Astrocyte (in vitro differentiated cells and primary cell): Measurements from ENCODE around the gene SLBP. TPM values are rescaled to one million over a fixed set of nuclear protein-coding genes. Genes with fewer than 3 reads are reported as not detected.

Experiments
- DNase-seq: peaks from one replicate; pipeline ENCODE4 v3.0.0-alpha.2; 2010; ENCODE audit warnings: low read depth
- FAIRE-seq: peaks from 2 replicates; lab custom pipeline; 2011; peaks lifted over from hg19 to GRCh38; lab: Jason Lieb, UNC
- H2AFZ ChIP-seq: 2 replicates; pipeline ENCODE4 v1.6.0; 2012; ENCODE audit warnings: low read depth, low read length, inconsistent platforms
- H3K27ac ChIP-seq: 2 replicates; pipeline ENCODE4 v1.5.1; 2011; ENCODE audit warnings: low read depth, low read length, inconsistent platforms
- H3K27me3 ChIP-seq: 2 replicates; pipeline ENCODE4 v1.6.0; 2011; ENCODE audit warnings: low read length, inconsistent platforms; ENCODE audit not compliant: insufficient read depth
- H3K36me3 ChIP-seq: 2 replicates; pipeline ENCODE4 v1.5.1; 2011; ENCODE audit warnings: low read length, inconsistent platforms; ENCODE audit not compliant: insufficient read depth
- H3K4me1 ChIP-seq: 2 replicates; pipeline ENCODE4 v1.5.1; 2011; ENCODE audit warnings: low read length, inconsistent platforms; ENCODE audit not compliant: insufficient read depth
- H3K4me2 ChIP-seq: 2 replicates; pipeline ENCODE4 v1.6.0; 2012; ENCODE audit warnings: low read length, inconsistent platforms
- H3K4me3 ChIP-seq: 2 replicates; pipeline ENCODE4 v1.5.1; 2011; ENCODE audit warnings: low read depth, mild to moderate bottlenecking, low read length, inconsistent platforms; ENCODE audit not compliant: insufficient read depth
- H3K79me2 ChIP-seq: 2 replicates; pipeline ENCODE4 v1.6.0; 2012; ENCODE audit warnings: mild to moderate bottlenecking, low read length, inconsistent platforms; ENCODE audit not compliant: insufficient read depth
- H3K9ac ChIP-seq: 2 replicates; pipeline ENCODE4 v1.6.0; 2012; ENCODE audit warnings: mild to moderate bottlenecking, low read length, inconsistent platforms
- H3K9me3 ChIP-seq: 2 replicates; pipeline ENCODE4 v1.5.1; 2012; ENCODE audit warnings: low read depth, mild to moderate bottlenecking, low read length, inconsistent platforms; ENCODE audit not compliant: insufficient read depth
- H4K20me1 ChIP-seq: 2 replicates; pipeline ENCODE4 v1.6.0; 2012; ENCODE audit warnings: low read length, inconsistent platforms; ENCODE audit not compliant: insufficient read depth
- H3K27ac Mint-ChIP-seq: one replicate; pipeline ENCODE4 v1.8.0; 2021; ENCODE audit warnings: mild to moderate bottlenecking, mixed read lengths; ENCODE audit not compliant: unreplicated experiment
- H3K27me3 Mint-ChIP-seq: one replicate; pipeline ENCODE4 v1.8.0; 2021; ENCODE audit warnings: low read depth, mixed read lengths; ENCODE audit not compliant: unreplicated experiment
- H3K36me3 Mint-ChIP-seq: one replicate; pipeline ENCODE4 v1.8.0; 2021; ENCODE audit warnings: low read depth, mixed read lengths; ENCODE audit not compliant: unreplicated experiment
- H3K4me1 Mint-ChIP-seq: one replicate; pipeline ENCODE4 v1.8.0; 2021; ENCODE audit warnings: low read depth, mixed read lengths; ENCODE audit not compliant: unreplicated experiment
- H3K4me3 Mint-ChIP-seq: one replicate; pipeline ENCODE4 v1.8.0; 2021; ENCODE audit warnings: mild to moderate bottlenecking, moderate library complexity, mixed read lengths; ENCODE audit not compliant: unreplicated experiment
- H3K9me3 Mint-ChIP-seq: one replicate; pipeline ENCODE4 v1.8.0; 2021; ENCODE audit warnings: mild to moderate bottlenecking, mixed read lengths; ENCODE audit not compliant: unreplicated experiment
- CTCF ChIP-seq: IDR thresholded peaks from 2 replicates; pipeline ENCODE4 v1.5.1; 2011; ENCODE audit warnings: low read depth, mild to moderate bottlenecking, inconsistent platforms, low read length, moderate library complexity; ENCODE audit not compliant: insufficient read depth
- EZH2 ChIP-seq: IDR thresholded peaks from 2 replicates; pipeline ENCODE4 v1.6.1; 2012; ENCODE audit warnings: mild to moderate bottlenecking, low read length, inconsistent platforms; ENCODE audit not compliant: insufficient read depth
- total RNA-seq: library from RNA; stranded (reverse); gene quantifications from 2 replicates; pipeline ENCODE4 v1.2.1, GENCODE V29; 2021

Gene SLBP
- total RNA-seq, 1 donor from 2014 or later, result 44.5 TPM

DNA sequence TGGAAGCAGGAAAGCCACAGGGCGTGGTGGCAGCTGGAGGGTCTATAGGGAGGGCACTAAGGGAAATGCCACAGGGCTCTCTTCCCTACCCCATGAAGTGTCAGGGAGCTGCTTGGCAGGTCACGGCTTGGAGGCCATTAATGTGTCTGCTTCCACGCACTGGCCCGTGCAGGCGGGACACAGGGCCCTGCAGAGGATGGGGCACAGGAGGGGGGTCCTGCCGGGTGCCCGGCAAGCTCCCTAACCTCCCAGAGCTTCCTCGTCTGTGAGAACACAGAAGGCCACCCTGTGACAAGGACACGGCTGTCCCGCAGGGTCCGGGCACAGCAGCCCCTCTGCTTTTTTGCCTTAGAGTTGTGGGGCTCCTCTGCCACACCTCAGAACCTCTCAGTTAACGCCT, 53.5 kb downstream of the SLBP start:
- no peak overlapping the region for H2AFZ ChIP-seq
- no peaks in the 10 kb centered on the region for H3K9me3 ChIP-seq
- H3K4me3 ChIP-seq, result no peak overlapping the region
- H3K4me1 ChIP-seq, result no peaks in the 10 kb centered on the region
- no peak overlapping the region for H3K27ac ChIP-seq
- Mint-ChIP-seq H3K36me3 (peaks cover 2% of the 10 kb centered on the region), H3K27me3 (peaks cover 14% of the 10 kb centered on the region), H3K4me3 (no peak overlapping the region), H3K4me1 (no peaks in the 10 kb centered on the region), H3K27ac (no peak overlapping the region), H3K9me3 (no peaks in the 10 kb centered on the region)
- H3K4me2 ChIP-seq, result no peak overlapping the region
- H3K36me3 ChIP-seq, result no peaks in the 10 kb centered on the region
- H4K20me1 ChIP-seq, result no peaks in the 10 kb centered on the region
- H3K27me3 ChIP-seq, result no peaks in the 10 kb centered on the region
- TF ChIP-seq CTCF, result no peak
- H3K9ac ChIP-seq, result no peak overlapping the region
- H3K79me2 ChIP-seq, result no peaks in the 10 kb centered on the region
- FAIRE-seq, result no peak
- no peak for DNase-seq

DNA sequence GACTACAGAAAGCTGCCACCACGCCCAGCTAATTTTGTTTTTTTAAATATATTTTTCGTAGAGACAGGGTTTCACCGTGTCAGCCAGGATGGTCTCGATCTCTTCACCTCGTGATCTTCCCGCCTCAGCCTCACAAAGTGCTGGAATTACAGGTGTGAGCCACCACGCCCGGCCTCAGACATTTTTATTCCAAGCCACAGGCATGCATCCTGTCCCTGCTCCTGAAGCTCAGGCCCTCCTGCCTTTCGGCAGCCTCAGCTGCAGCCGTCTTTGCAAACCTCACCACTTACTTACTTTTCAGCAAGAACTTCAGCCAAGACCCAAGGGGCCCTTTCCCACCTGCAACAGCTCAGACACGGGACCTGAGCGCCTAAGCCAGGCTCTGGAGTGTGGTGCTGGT, 54.0 kb downstream of the SLBP start:
- H2AFZ ChIP-seq, result no peak overlapping the region
- TF ChIP-seq EZH2, result no peak
- H3K27me3 ChIP-seq, result no peaks in the 10 kb centered on the region
- Mint-ChIP-seq H3K4me1 (no peaks in the 10 kb centered on the region), H3K27me3 (peaks cover 14% of the 10 kb centered on the region), H3K4me3 (no peak overlapping the region), H3K27ac (no peak overlapping the region), H3K9me3 (no peaks in the 10 kb centered on the region), H3K36me3 (peaks cover 2% of the 10 kb centered on the region)
- no peak overlapping the region for H3K4me3 ChIP-seq
- H3K4me1 ChIP-seq, result no peaks in the 10 kb centered on the region
- DNase-seq (no peak), FAIRE-seq (no peak)
- no peak overlapping the region for H3K4me2 ChIP-seq
- no peaks in the 10 kb centered on the region for H3K79me2 ChIP-seq
- H3K9ac ChIP-seq, result no peak overlapping the region
- no peaks in the 10 kb centered on the region for H3K36me3 ChIP-seq
- no peaks in the 10 kb centered on the region for H3K9me3 ChIP-seq
- H4K20me1 ChIP-seq, result peaks cover under 1% of the 10 kb centered on the region
- H3K27ac ChIP-seq, result no peak overlapping the region

DNA sequence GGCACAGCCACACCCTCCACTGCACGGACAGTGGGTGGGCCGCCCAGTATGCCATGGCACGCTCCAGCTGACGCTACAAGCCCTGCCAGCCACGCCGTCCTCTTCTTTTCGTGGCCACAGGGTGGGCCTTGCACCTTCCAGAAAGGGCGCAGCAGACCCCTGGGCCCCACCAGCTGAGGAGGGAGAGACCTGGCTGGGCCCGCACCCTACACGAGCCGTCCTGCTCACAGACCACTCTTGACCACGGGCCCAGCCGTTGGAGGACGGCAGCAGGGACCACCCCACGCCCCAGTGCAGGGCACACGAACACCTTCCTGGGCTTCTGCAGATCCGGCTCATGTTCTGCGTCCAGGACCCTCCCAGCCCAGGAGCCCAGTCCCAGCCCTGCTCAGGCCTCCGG, 55.1 kb downstream of the SLBP start:
- no peak for FAIRE-seq

More for the DNA sequence above, 55.1 kb downstream of the SLBP start:
- Histone ChIP-seq H3K27me3 (no peaks in the 10 kb centered on the region), H3K36me3 (no peaks in the 10 kb centered on the region), H3K79me2 (no peaks in the 10 kb centered on the region), H3K27ac (no peak overlapping the region), H3K9me3 (peaks cover 6% of the 10 kb centered on the region), H3K9ac (no peak overlapping the region), H4K20me1 (peaks cover 12% of the 10 kb centered on the region), H2AFZ (no peak overlapping the region), H3K4me3 (no peak overlapping the region), H3K4me1 (no peaks in the 10 kb centered on the region), H3K4me2 (no peak overlapping the region)
- H3K27me3 Mint-ChIP-seq, result peaks cover 14% of the 10 kb centered on the region
- no peak overlapping the region for H3K27ac Mint-ChIP-seq
- H3K4me3 Mint-ChIP-seq, result no peak overlapping the region
- TF ChIP-seq CTCF (no peak), EZH2 (no peak)
- no peak for DNase-seq
- no peaks in the 10 kb centered on the region for H3K9me3 Mint-ChIP-seq
- H3K4me1 Mint-ChIP-seq, result no peaks in the 10 kb centered on the region
- peaks cover 2% of the 10 kb centered on the region for H3K36me3 Mint-ChIP-seq
